NB4 (cell line): ENCODE data around the gene CAPN10.

Source experiments
- CTCF ChIP-seq: IDR thresholded peaks from one replicate; pipeline ENCODE4 v1.5.1; 2012; ENCODE audit warnings: low read depth, low read length
- POLR2A ChIP-seq: IDR thresholded peaks from 2 replicates; pipeline ENCODE4 v1.6.1; 2011; ENCODE audit warnings: mild to moderate bottlenecking; ENCODE audit not compliant: insufficient read length; ENCODE audit errors: extremely low read depth

- TF ChIP-seq CTCF = no peak
- TF ChIP-seq POLR2A = no peak
These were observed 6.6 kb downstream of the CAPN10 start for GRCh38 chr2:240593026-240593702.
